OCI-LY1 (cell line): ENCODE measurements around the gene PTPN13.

ENCODE experiments used
- H2AFZ ChIP-seq: fragments of 200-600 bp; sonication (generic), shearing (Covaris generic); 2 replicates; pipeline ENCODE4 v1.6.0; 2014; ENCODE audit warnings: antibody characterized with exemption, mild to moderate bottlenecking, low read length
- H3F3A ChIP-seq: fragments of 200-600 bp; sonication (generic), shearing (Covaris generic); 2 replicates; pipeline ENCODE4 v1.6.0; 2014; ENCODE audit warnings: mild to moderate bottlenecking, antibody characterized with exemption, low read length, moderate library complexity; ENCODE audit not compliant: insufficient read depth
- H3K27ac ChIP-seq: fragments of 200-600 bp; sonication (generic); 2 replicates; pipeline ENCODE4 v1.5.1; 2014; ENCODE audit warnings: low read length, mixed run types, mild to moderate bottlenecking, low read depth; ENCODE audit not compliant: poor library complexity, severe bottlenecking
- H3K27me3 ChIP-seq: fragments of 200-600 bp; sonication (generic); 2 replicates; pipeline ENCODE4 v1.6.0; 2014; ENCODE audit warnings: antibody characterized with exemption, mild to moderate bottlenecking, low read length, moderate library complexity; ENCODE audit not compliant: insufficient read depth
- H3K36me3 ChIP-seq: fragments of 200-600 bp; sonication (generic); 2 replicates; pipeline ENCODE4 v1.6.1; 2014; ENCODE audit warnings: mild to moderate bottlenecking, antibody characterized with exemption, low read length, moderate library complexity, mixed read lengths; ENCODE audit not compliant: insufficient read depth
- H3K4me1 ChIP-seq: fragments of 200-600 bp; sonication (generic); 2 replicates; pipeline ENCODE4 v1.5.1; 2014; ENCODE audit warnings: mild to moderate bottlenecking, low read length, moderate library complexity; ENCODE audit not compliant: insufficient read depth, severe bottlenecking
- H3K4me2 ChIP-seq: fragments of 200-600 bp; sonication (generic), shearing (Covaris generic); 2 replicates; pipeline ENCODE4 v1.6.1; 2014; ENCODE audit warnings: low read length
- H3K4me3 ChIP-seq: fragments of 200-600 bp; sonication (generic); 2 replicates; pipeline ENCODE4 v1.5.1; 2014; ENCODE audit warnings: low read length, low read depth, mild to moderate bottlenecking, mixed read lengths; ENCODE audit not compliant: poor library complexity, severe bottlenecking
- H3K79me2 ChIP-seq: fragments of 200-600 bp; shearing (Covaris generic); 2 replicates; pipeline ENCODE4 v1.6.1; 2016; ENCODE audit warnings: mixed run types, low read length, mixed read lengths; ENCODE audit not compliant: insufficient read depth
- H3K9ac ChIP-seq: fragments of 200-600 bp; sonication (generic), shearing (Covaris generic); 2 replicates; pipeline ENCODE4 v1.6.1; 2014; ENCODE audit warnings: mild to moderate bottlenecking, low read length, mixed read lengths
- H3K9me2 ChIP-seq: fragments of 200-600 bp; sonication (generic), shearing (Covaris generic); 2 replicates; pipeline ENCODE4 v1.6.1; 2014; ENCODE audit warnings: low read depth, mild to moderate bottlenecking, low read length, mixed read lengths
- H3K9me3 ChIP-seq: fragments of 200-600 bp; shearing (Covaris generic); 2 replicates; pipeline ENCODE4 v1.6.1; 2014; ENCODE audit warnings: low read length, mixed read lengths
- H4K20me1 ChIP-seq: fragments of 200-600 bp; sonication (generic), shearing (Covaris generic); 2 replicates; pipeline ENCODE4 v1.6.0; 2016; ENCODE audit warnings: mild to moderate bottlenecking, low read length; ENCODE audit not compliant: insufficient read depth
- EZH2 ChIP-seq: fragments of 200-600 bp; sonication (generic), shearing (Covaris generic); IDR thresholded peaks from 2 replicates; pipeline ENCODE4 v1.8.0; 2017; ENCODE audit warnings: borderline replicate concordance, mixed run types, mild to moderate bottlenecking, antibody characterized with exemption, low read length, moderate library complexity, mixed read lengths
- TF ChIP-seq, protein P1 (sequence below): fragments of 200-600 bp; sonication (generic), shearing (Covaris generic); IDR thresholded peaks from 2 replicates; pipeline ENCODE4 v1.5.1; 2017; ENCODE audit warnings: mild to moderate bottlenecking, antibody characterized with exemption, low read length, moderate library complexity, mixed read lengths

Gene PTPN13

DNA sequence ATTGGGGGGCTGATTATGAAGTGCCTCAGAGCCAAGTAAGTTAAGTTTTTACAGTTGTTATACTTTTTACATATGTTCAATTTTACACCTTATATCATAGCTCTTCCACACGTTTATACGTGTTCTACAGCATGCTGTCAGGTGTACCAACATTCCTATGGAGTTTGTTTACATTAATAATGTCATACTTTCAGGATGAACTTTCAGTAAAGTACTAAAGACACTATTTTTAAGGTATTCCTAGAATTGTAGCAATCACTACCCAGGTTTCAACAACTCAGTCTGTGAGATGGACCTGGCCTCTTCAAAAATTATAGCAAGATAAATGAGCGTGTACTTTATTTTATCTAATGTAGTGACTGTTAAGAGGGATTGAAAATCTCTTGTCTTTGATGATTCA is 92.6 kb downstream of the PTPN13 start:
- Histone ChIP-seq H3K27me3 (no peaks in the 10 kb centered on the region), H4K20me1 (no peaks in the 10 kb centered on the region)

DNA sequence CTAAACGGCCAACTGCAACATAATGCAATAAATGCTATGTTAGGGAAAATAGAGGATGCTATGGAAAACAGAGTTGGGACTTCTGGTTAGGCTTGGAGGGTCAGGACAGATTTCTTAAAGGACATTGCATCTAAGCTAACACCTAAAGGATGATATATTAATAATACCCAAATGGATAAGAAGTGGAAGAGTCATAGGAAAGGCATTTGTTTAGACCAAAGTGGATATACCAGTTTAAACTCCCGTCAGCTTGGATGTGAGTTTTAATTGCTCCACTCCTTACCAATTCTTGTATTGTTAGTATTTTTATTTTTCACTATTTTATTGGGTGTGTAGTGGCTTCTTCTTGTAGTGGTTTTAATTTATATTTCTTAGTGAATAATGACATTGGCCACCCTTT is 93.9 kb downstream of the PTPN13 start:
- TF ChIP-seq, protein P1, sequence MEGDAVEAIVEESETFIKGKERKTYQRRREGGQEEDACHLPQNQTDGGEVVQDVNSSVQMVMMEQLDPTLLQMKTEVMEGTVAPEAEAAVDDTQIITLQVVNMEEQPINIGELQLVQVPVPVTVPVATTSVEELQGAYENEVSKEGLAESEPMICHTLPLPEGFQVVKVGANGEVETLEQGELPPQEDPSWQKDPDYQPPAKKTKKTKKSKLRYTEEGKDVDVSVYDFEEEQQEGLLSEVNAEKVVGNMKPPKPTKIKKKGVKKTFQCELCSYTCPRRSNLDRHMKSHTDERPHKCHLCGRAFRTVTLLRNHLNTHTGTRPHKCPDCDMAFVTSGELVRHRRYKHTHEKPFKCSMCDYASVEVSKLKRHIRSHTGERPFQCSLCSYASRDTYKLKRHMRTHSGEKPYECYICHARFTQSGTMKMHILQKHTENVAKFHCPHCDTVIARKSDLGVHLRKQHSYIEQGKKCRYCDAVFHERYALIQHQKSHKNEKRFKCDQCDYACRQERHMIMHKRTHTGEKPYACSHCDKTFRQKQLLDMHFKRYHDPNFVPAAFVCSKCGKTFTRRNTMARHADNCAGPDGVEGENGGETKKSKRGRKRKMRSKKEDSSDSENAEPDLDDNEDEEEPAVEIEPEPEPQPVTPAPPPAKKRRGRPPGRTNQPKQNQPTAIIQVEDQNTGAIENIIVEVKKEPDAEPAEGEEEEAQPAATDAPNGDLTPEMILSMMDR = no peak
- TF ChIP-seq EZH2 = no peak
- Histone ChIP-seq H3K9me2 (no peaks in the 10 kb centered on the region), H3K4me2 (no peak overlapping the region), H3K27me3 (no peaks in the 10 kb centered on the region), H3K4me3 (no peak overlapping the region), H3K27ac (no peak overlapping the region), H3K79me2 (no peaks in the 10 kb centered on the region), H3K9me3 (no peaks in the 10 kb centered on the region), H3K36me3 (no peaks in the 10 kb centered on the region), H2AFZ (no peak overlapping the region), H3F3A (no peaks in the 10 kb centered on the region), H3K4me1 (no peaks in the 10 kb centered on the region), H3K9ac (no peak overlapping the region), H4K20me1 (no peaks in the 10 kb centered on the region)

More for the DNA sequence above, 92.6 kb downstream of the PTPN13 start:
- no peaks in the 10 kb centered on the region for H3K79me2 ChIP-seq
- no peaks in the 10 kb centered on the region for H3K4me1 ChIP-seq
- H3K9me3 ChIP-seq = no peaks in the 10 kb centered on the region
- H3K9me2 ChIP-seq = no peaks in the 10 kb centered on the region
- H3K9ac ChIP-seq = no peak overlapping the region
- no peak overlapping the region for H3K27ac ChIP-seq
- no peaks in the 10 kb centered on the region for H3F3A ChIP-seq
- no peak overlapping the region for H3K4me2 ChIP-seq
- H2AFZ ChIP-seq = no peak overlapping the region
- no peak overlapping the region for H3K4me3 ChIP-seq
- no peaks in the 10 kb centered on the region for H3K36me3 ChIP-seq
- TF ChIP-seq, protein P1 = no peak
- no peak for TF ChIP-seq EZH2

DNA sequence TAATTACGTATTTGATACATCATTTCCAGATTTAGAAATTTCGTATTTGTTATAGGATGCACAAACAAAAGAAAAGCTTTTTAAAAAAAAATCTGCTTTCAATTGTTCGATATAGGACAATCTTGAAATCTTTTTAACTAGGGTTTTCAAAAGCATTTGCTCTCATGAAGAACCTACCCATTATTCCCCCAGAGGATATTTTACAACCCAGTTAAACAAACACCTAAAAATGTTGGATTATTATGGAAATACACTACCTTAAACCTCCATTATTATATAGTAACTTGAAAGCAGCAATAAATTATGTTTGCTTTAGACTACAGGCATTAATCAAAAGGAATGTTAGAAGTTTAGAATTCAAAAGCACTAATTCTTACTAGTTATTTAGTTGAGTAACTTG is 110.5 kb downstream of the PTPN13 start:
- no peaks in the 10 kb centered on the region for H3K4me1 ChIP-seq
- no peaks in the 10 kb centered on the region for H3F3A ChIP-seq
- no peak overlapping the region for H3K4me2 ChIP-seq
- H3K4me3 ChIP-seq = no peak overlapping the region
- H3K36me3 ChIP-seq = no peaks in the 10 kb centered on the region
- H3K9me2 ChIP-seq = no peaks in the 10 kb centered on the region
- TF ChIP-seq EZH2 = no peak
- TF ChIP-seq, protein P1 = no peak
- no peak overlapping the region for H3K9ac ChIP-seq
- H3K27ac ChIP-seq = no peak overlapping the region
- H3K27me3 ChIP-seq = no peaks in the 10 kb centered on the region
- H4K20me1 ChIP-seq = no peaks in the 10 kb centered on the region
- H3K9me3 ChIP-seq = no peaks in the 10 kb centered on the region
- H2AFZ ChIP-seq = no peak overlapping the region
- no peaks in the 10 kb centered on the region for H3K79me2 ChIP-seq
